Urinary bladder (tissue), 4 donors: ENCODE data around the gene CELF2. TPM values are rescaled to one million over a fixed set of nuclear protein-coding genes. Genes with fewer than 3 reads are reported as not detected.

ENCODE experiments used
- DNase-seq: peaks from one replicate; pipeline ENCODE4 v3.0.0-alpha.2; 2015; ENCODE audit errors: extremely low spot score
- H3K27ac ChIP-seq: one replicate; pipeline ENCODE4 v1.5.1; 2013; ENCODE audit warnings: low read depth, mild to moderate bottlenecking, moderate library complexity
- H3K36me3 ChIP-seq: one replicate; pipeline ENCODE4 v1.6.1; 2013; ENCODE audit warnings: mild to moderate bottlenecking, moderate library complexity; ENCODE audit not compliant: insufficient read depth
- H3K4me1 ChIP-seq: one replicate; pipeline ENCODE4 v1.6.1; 2013; ENCODE audit warnings: mild to moderate bottlenecking, moderate library complexity; ENCODE audit not compliant: insufficient read depth
- H3K4me3 ChIP-seq: one replicate; pipeline ENCODE4 v1.5.1; 2013; ENCODE audit warnings: low read depth, low read length
- WGBS: extraction: QIAGEN DNeasy Blood & Tissue Kit; methylation state at CpG from one replicate; pipeline ENCODE4 v1.1.7; 2013; 5-methylcytosine and 5-hydroxymethylcytosine counted together
- polyA plus RNA-seq: library from polyadenylated mRNA; stranded (reverse); fragments of 200-250 nt; gene quantifications from one replicate; pipeline ENCODE4 v1.2.3, GENCODE V29; 2013
- total RNA-seq: library from RNA; depleted of rRNA; stranded (reverse); fragments of >200 nt; gene quantifications from one replicate; pipeline ENCODE4 v1.2.3, GENCODE V29; 2014
- donor health status: healthy with polysubstance abuse.
- donor health status: healthy.

Gene CELF2
- total and polyA plus RNA-seq, 2 donors = 40.1 to 52.7 TPM

DNA sequence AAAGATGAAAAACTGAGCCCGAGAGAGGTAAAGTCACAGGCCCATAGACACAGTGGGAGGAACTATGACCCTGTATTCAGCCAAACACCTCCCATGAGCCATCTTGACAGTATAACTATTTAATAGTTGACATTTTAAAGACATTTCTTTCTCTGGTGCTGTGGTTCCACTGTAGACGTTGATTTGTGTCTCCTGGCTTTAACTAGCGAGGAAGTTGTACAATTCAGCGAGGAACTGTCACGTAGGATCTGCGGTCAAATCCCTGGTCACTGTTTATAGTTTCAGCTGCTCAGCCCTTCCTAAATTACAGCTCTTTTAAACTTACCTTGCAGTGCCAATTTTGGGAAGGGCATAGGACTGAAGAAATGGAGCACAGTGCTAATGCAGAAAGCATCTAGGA, 7.1 kb upstream of the CELF2 start:
- DNase-seq = no peak
- no peaks in the 10 kb centered on the region for H3K36me3 ChIP-seq
- no peak overlapping the region for H3K27ac ChIP-seq
- WGBS = 80% methylated on average over 6 of the region's 6 CpGs
- H3K4me3 ChIP-seq = no peak overlapping the region
- H3K4me1 ChIP-seq = no peaks in the 10 kb centered on the region

DNA sequence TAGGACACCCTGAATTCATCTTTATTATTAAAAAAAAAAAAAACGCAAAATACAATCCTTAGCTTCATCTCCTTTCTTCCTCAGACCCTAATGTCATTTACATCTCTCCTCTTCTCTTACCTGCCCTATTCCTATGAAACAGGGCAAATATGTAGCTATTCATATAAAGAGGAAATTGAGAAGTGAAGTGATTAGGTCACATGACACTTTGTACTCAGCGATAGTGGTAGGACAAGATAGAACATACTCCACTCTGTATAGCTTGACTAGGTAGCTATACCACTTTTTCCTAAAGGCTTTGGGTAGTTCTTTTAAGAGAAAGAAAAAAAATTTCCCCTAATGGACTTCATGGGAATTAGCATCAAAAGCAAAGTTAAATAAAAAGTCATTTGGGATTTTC, 6.2 kb upstream of the CELF2 start:
- H3K4me1 ChIP-seq = no peaks in the 10 kb centered on the region
- H3K27ac ChIP-seq = no peak overlapping the region
- H3K4me3 ChIP-seq = no peak overlapping the region
- DNase-seq = no peak
- WGBS = 93% methylated on average over 2 of the region's 2 CpGs
- H3K36me3 ChIP-seq = no peaks in the 10 kb centered on the region

DNA sequence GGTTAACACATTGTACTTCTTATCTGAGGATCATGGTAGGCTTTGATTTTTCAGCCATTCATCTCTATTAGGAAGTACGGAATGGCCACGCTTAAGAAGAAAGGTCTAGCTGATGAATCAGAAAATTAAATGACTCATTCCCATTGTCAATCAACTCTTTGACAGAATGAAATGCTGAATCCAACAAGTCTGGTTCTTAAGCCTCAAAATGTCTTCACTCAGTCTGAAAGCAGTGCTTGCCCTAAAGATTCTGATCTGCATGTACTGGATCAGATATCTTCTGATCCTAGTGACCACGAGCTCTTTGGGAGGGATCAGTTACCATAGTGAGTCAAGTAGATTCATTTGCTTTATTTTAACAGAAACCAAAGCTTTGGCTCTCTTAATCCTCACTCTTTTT, 5.7 kb upstream of the CELF2 start:
- DNase-seq = no peak
- no peak overlapping the region for H3K4me3 ChIP-seq
- H3K36me3 ChIP-seq = no peaks in the 10 kb centered on the region
- H3K4me1 ChIP-seq = no peaks in the 10 kb centered on the region
- 72% methylated on average over 3 of the region's 3 CpGs for WGBS
- H3K27ac ChIP-seq = no peak overlapping the region

- no peak for DNase-seq
- Histone ChIP-seq H3K36me3 (no peaks in the 10 kb centered on the region), H3K27ac (peak overlapping the region; percentile 18), H3K4me3 (no peak overlapping the region), H3K4me1 (no peaks in the 10 kb centered on the region)
- 72% methylated on average over 15 of the region's 15 CpGs for WGBS
Observed at GRCh38 chr10:11012421-11013295, 5.0 kb upstream of the CELF2 start.

- no peak for DNase-seq
- 85% methylated on average over 3 of the region's 3 CpGs for WGBS
- H3K27ac ChIP-seq = no peak overlapping the region
- H3K4me3 ChIP-seq = no peak overlapping the region
- H3K36me3 ChIP-seq = no peaks in the 10 kb centered on the region
- peaks cover 2% of the 10 kb centered on the region for H3K4me1 ChIP-seq
Observed at GRCh38 chr10:11013836-11014235, 3.8 kb upstream of the CELF2 start.

GRCh38 chr10:11014671-11015445, 2.8 kb upstream of the CELF2 start:
- DNase-seq = peak; percentile 39
- Histone ChIP-seq H3K4me1 (peaks cover 2% of the 10 kb centered on the region), H3K4me3 (no peak overlapping the region), H3K36me3 (no peaks in the 10 kb centered on the region), H3K27ac (no peak overlapping the region)
- WGBS = 75% methylated on average over 14 of the region's 14 CpGs

- Histone ChIP-seq H3K4me3 (no peak overlapping the region), H3K4me1 (peaks cover 2% of the 10 kb centered on the region), H3K27ac (no peak overlapping the region), H3K36me3 (no peaks in the 10 kb centered on the region)
- WGBS = 92% methylated on average over 2 of the region's 2 CpGs
- no peak for DNase-seq
Observed at GRCh38 chr10:11015446-11015934, 2.2 kb upstream of the CELF2 start.

DNA sequence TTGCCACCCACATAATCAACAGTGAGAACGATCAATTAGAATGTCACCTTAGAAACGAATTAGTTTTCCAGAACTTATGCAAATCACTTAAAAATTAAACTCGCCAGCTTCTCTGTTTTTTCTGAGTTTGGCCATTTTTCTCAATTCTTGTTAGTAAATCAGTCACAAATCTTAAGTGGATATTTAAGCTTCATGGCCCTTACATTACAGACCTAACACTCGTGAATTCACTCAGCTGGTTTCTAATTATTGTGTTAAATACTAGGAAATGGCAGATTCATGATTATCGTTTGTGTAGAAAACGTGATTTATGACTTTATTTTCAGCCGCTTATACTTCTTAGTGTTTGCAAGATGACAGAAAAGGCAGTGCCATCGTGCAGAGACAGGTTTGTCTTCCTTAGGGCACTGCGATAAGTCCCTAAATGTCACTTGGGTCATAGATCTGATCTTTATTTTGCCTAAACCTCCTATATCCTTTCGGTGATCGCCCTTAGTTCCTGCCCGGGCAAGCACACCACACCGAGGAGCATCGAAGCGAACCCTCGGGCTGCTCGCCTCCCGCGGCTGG, 587 bp upstream of the CELF2 start:
- Histone ChIP-seq H3K27ac (no peak overlapping the region), H3K4me3 (peak overlapping the region; percentile 92), H3K36me3 (no peaks in the 10 kb centered on the region), H3K4me1 (peaks cover 2% of the 10 kb centered on the region)
- DNase-seq = no peak
- 34% methylated on average over 19 of the region's 19 CpGs for WGBS

- Histone ChIP-seq H3K36me3 (no peaks in the 10 kb centered on the region), H3K27ac (peak overlapping the region; percentile 18), H3K4me3 (peak overlapping the region; percentile 92), H3K4me1 (peaks cover 2% of the 10 kb centered on the region)
- DNase-seq = no peak
- 1% methylated on average over 57 of the region's 57 CpGs for WGBS
Observed at GRCh38 chr10:11018432-11018841, 765 bp downstream of the CELF2 start.

DNA sequence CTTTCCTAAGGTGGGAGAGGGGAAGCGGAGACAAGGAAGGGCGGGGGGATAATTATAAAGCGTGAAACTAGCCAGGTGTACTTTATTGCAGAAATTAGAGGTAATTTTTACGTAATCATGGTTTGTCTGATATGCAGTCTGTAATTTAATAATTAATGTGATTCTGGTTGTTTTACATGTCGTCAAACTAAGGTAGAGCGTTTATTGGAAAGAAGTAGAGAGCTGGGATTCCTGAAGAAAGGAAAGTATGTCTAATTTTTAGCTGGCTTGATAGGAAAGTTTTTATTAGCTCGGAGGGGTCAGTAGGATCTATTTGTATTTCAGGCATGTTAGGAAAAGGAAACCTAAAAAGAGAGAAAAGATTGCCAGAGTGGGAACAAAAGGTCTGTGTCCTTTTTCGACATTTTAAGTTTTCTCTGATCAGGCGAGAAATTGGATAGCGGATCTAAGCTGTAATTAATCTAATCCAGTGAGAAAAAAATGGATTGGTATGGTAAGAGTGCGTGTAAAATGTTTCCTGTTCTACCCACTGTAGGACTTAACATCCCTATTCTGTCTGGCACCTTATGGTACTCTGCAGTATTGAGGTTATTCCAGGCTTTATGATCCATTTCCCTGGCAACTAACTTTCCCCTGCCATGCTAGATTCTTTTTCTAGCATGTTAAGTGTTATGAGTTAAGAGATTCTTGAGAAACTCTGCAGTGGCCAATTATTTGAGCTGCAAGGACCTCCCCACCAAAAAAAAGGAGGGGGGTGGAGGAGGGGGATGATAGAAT, 1.4 kb downstream of the CELF2 start:
- H3K36me3 ChIP-seq = no peaks in the 10 kb centered on the region
- DNase-seq = no peak
- peaks cover 2% of the 10 kb centered on the region for H3K4me1 ChIP-seq
- H3K4me3 ChIP-seq = peak overlapping the region; percentile 92
- no peak overlapping the region for H3K27ac ChIP-seq
- 46% methylated on average over 11 of the region's 11 CpGs for WGBS

GRCh38 chr10:11019724-11020547, 2.3 kb downstream of the CELF2 start:
- no peak overlapping the region for H3K27ac ChIP-seq
- H3K36me3 ChIP-seq = no peaks in the 10 kb centered on the region
- no peak for DNase-seq
- H3K4me1 ChIP-seq = peaks cover 2% of the 10 kb centered on the region
- WGBS = 84% methylated on average over 11 of the region's 11 CpGs
- H3K4me3 ChIP-seq = no peak overlapping the region

DNA sequence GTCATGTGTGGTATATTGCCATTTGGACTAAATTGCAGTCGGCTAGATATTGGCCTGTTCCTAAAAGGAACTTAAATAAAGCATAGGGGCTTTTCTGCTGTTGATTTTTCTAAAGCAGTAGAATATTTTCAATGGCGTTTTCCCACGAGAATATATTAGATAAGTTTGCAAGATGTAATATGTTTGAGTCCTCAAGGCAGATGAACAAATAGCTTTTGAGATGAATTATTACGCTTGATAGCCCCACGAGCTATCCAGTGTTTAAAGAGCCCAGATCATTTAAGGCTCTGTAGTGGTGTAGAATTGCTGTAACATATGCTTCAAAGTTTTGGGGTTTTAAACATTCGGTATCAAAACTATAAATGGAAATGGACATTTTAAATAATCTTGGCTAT, 2.9 kb downstream of the CELF2 start:
- Histone ChIP-seq H3K36me3 (no peaks in the 10 kb centered on the region), H3K4me3 (no peak overlapping the region), H3K27ac (no peak overlapping the region), H3K4me1 (peaks cover 2% of the 10 kb centered on the region)
- WGBS = 85% methylated on average over 6 of the region's 6 CpGs
- DNase-seq = no peak
